B cell (primary cell): ENCODE results near the gene SH3YL1. TPM values are rescaled to one million over a fixed set of nuclear protein-coding genes. Genes with fewer than 3 reads are reported as not detected.

Experiments
- ATAC-seq: fragments of 200-7000 bp; cut with Tn5 transposase; one replicate; pipeline ENCODE4 v1.10.0; 2021; ENCODE audit warnings: low read depth, mild to moderate bottlenecking, moderate number of reproducible peaks, moderate library complexity
- CTCF ChIA-PET: fragments of 350-600 bp; sonication (Branson Sonifier 250); formaldehyde crosslinking; loops from one replicate; lab custom pipeline; 2021; ENCODE audit warnings: antibody characterized with exemption, inconsistent platforms; lab: Charles Lee
- POLR2A ChIA-PET: fragments of 350-600 bp; sonication (Branson Sonifier 250); formaldehyde crosslinking; loops from one replicate; lab custom pipeline; 2021; ENCODE audit warnings: antibody characterized with exemption; lab: Charles Lee
- DNase-seq: peaks from one replicate; pipeline ENCODE4 v3.0.0; 2013
- H2AFZ ChIP-seq: 2 replicates; pipeline ENCODE4 v1.6.1; 2012; ENCODE audit warnings: mild to moderate bottlenecking, low read depth, low read length; ENCODE audit not compliant: insufficient read depth, poor library complexity, severe bottlenecking
- H3K27ac ChIP-seq, 2 donors: 1 replicate in 1 of 2; 2 replicates in 1 of 2; pipeline ENCODE4 v1.5.1; 2012 to 2013; ENCODE audit warnings: low read length in 2 of 2, mild to moderate bottlenecking in 2 of 2, moderate library complexity in 1 of 2
- H3K27me3 ChIP-seq, 4 experiments: fragments of 200-600 bp in 1 of 4; sonication (generic) in 1 of 4; replicated peaks in 1 of 4; 1 replicate in 2 of 4; 2 replicates in 2 of 4; pipeline versions ENCODE4 v1.6.1 to v1.7.0; 2013 to 2016; ENCODE audit warnings: low read length in 3 of 4, mild to moderate bottlenecking in 2 of 4, mixed read lengths in 1 of 4, moderate library complexity in 1 of 4; ENCODE audit not compliant: insufficient read depth in 4 of 4, control insufficient read depth in 3 of 4; ENCODE audit errors: control extremely low read depth in 1 of 4
- H3K36me3 ChIP-seq, 2 experiments: replicated peaks in 1 of 2; 1 replicate in 1 of 2; 2 replicates in 1 of 2; pipeline versions ENCODE4 v1.6.1 to v1.7.1; 2013; ENCODE audit warnings: low read length in 1 of 2; ENCODE audit not compliant: insufficient read depth in 2 of 2, control insufficient read depth in 1 of 2; ENCODE audit errors: control extremely low read depth in 1 of 2, extremely low read depth in 1 of 2
- H3K4me1 ChIP-seq, 2 donors: fragments of 200-600 bp in 1 of 2; sonication (generic) in 1 of 2; 1 replicate in 1 of 2; 2 replicates in 1 of 2; pipeline versions ENCODE4 v1.5.1 to v1.6.1; 2013 to 2017; ENCODE audit warnings: low read length in 2 of 2; ENCODE audit not compliant: control insufficient read depth in 2 of 2, insufficient read depth in 2 of 2
- H3K4me2 ChIP-seq: replicated peaks from 2 replicates; pipeline ENCODE3; 2012; ENCODE audit warnings: mild to moderate bottlenecking, low read depth, low read length; ENCODE audit not compliant: poor library complexity, severe bottlenecking
- H3K4me3 ChIP-seq, 5 experiments: fragments of 200-600 bp in 1 of 5; sonication (generic) in 1 of 5; 1 replicate in 3 of 5; 2 replicates in 2 of 5; pipeline versions ENCODE4 v1.5.1 to v1.7.0; 2011 to 2016; ENCODE audit warnings: low read length in 4 of 5, mild to moderate bottlenecking in 4 of 5, low read depth in 2 of 5, control low read depth in 1 of 5, moderate library complexity in 1 of 5; ENCODE audit not compliant: insufficient read depth in 1 of 5; ENCODE audit errors: control extremely low read depth in 1 of 5, extremely low read depth in 1 of 5
- H3K79me2 ChIP-seq: fragments of 200-600 bp; sonication (generic); one replicate; pipeline ENCODE4 v1.6.0; 2016; ENCODE audit warnings: low read length; ENCODE audit not compliant: control insufficient read depth, insufficient read depth
- H3K9ac ChIP-seq: fragments of 200-600 bp; sonication (generic); 2 replicates; pipeline ENCODE4 v1.6.1; 2017; ENCODE audit warnings: mild to moderate bottlenecking, low read length, moderate library complexity
- H3K9me3 ChIP-seq, 3 donors: one replicate each; pipeline versions ENCODE4 v1.6.1 to v1.7.1; 2013; ENCODE audit warnings: low read length in 2 of 3; ENCODE audit not compliant: control insufficient read depth in 2 of 3, insufficient read depth in 1 of 3; ENCODE audit errors: control extremely low read depth in 1 of 3
- H4K20me1 ChIP-seq: 2 replicates; pipeline ENCODE4 v1.6.0; 2012; ENCODE audit warnings: mild to moderate bottlenecking, low read length; ENCODE audit not compliant: insufficient read depth, control insufficient read depth, poor library complexity, severe bottlenecking
- H3K27ac Mint-ChIP-seq: one replicate; pipeline ENCODE4 v1.8.0; 2021; ENCODE audit warnings: mixed read lengths
- H3K27me3 Mint-ChIP-seq: one replicate; pipeline ENCODE4 v1.8.0; 2021; ENCODE audit warnings: mixed read lengths
- H3K4me1 Mint-ChIP-seq: one replicate; pipeline ENCODE4 v1.8.0; 2021; ENCODE audit warnings: mixed read lengths
- H3K4me3 Mint-ChIP-seq: one replicate; pipeline ENCODE4 v1.8.0; 2021; ENCODE audit warnings: mixed read lengths
- H3K9me3 Mint-ChIP-seq: one replicate; pipeline ENCODE4 v1.8.0; 2022; ENCODE audit warnings: mixed read lengths; ENCODE audit not compliant: insufficient read depth
- CTCF ChIP-seq: fragments of 200-600 bp; IDR thresholded peaks from one replicate; pipeline ENCODE4 v1.8.0; 2022; ENCODE audit warnings: antibody characterized with exemption, mild to moderate bottlenecking
- EZH2 ChIP-seq: IDR thresholded peaks from 2 replicates; pipeline ENCODE4 v1.6.1; 2012; ENCODE audit warnings: borderline replicate concordance, low read depth, mild to moderate bottlenecking, moderate library complexity, low read length; ENCODE audit not compliant: insufficient read depth, poor library complexity, severe bottlenecking
- WGBS: methylation state at CpG from one replicate; pipeline ENCODE4 v1.1.5; 2013; ENCODE audit warnings: missing lambda C conversion rate; ENCODE audit not compliant: insufficient coverage; 5-methylcytosine and 5-hydroxymethylcytosine counted together
- intact Hi-C: fragments of 100-400 bp; cut with micrococcal nuclease; formaldehyde crosslinking; loops from one replicate; pipeline ENCODE4 v1.10.0; 2022
- polyA plus RNA-seq: library from polyadenylated mRNA; depleted of rRNA; stranded (reverse); fragments of >200 nt; gene quantifications from 2 replicates; pipeline ENCODE4 v1.2.3, GENCODE V29; 2012
- total RNA-seq, 2 donors: library from RNA; stranded (reverse); fragments of 120-200 nt in 1 of 2; gene quantifications; 1 replicate in 1 of 2; 2 replicates in 1 of 2; pipeline versions ENCODE4 v1.2.3 to v1.2.4, GENCODE V29; 2013 to 2022

Gene SH3YL1
- total and polyA plus RNA-seq, 2 donors (not counting 1 experiment from before 2014, with no cell fraction given): 33.2 to 48.4 TPM

- Mint-ChIP-seq H3K27me3 (peaks cover 3% of the 10 kb centered on the region), H3K4me1 (peaks cover 7% of the 10 kb centered on the region), H3K27ac (no peak overlapping the region), H3K9me3 (no peaks in the 10 kb centered on the region), H3K4me3 (no peak overlapping the region)
- no peaks in the 10 kb centered on the region for H4K20me1 ChIP-seq
- TF ChIP-seq CTCF (no peak), EZH2 (no peak)
- H3K27ac ChIP-seq: no peak overlapping the region
- H3K4me2 ChIP-seq: no peak overlapping the region
- no peak overlapping the region for H3K4me3 ChIP-seq
- intact Hi-C loops: no loop called here
- no peaks in the 10 kb centered on the region for H3K27me3 ChIP-seq
- no peaks in the 10 kb centered on the region for H3K4me1 ChIP-seq
- no peaks in the 10 kb centered on the region for H3K36me3 ChIP-seq
- peaks cover 0 to 4% (median 0%) of the 10 kb centered on the region in 3 donors for H3K9me3 ChIP-seq
- H3K9ac ChIP-seq: no peak overlapping the region
- DNase-seq: no peak
- no peak for ATAC-seq
- H2AFZ ChIP-seq: no peak overlapping the region
- ChIA-PET CTCF (no interaction called here), POLR2A (no interaction called here)
- WGBS: 73% methylated on average over 8 of the region's 13 CpGs
- no peaks in the 10 kb centered on the region for H3K79me2 ChIP-seq
Observed at GRCh38 chr2:309148-309953, 45.5 kb upstream of the SH3YL1 start.

- DNase-seq (no peak), ATAC-seq (no peak)
- TF ChIP-seq EZH2 (no peak), CTCF (no peak)
- Histone ChIP-seq H3K9me3 (peaks cover 0 to 3% (median 3%) of the 10 kb centered on the region in 3 donors), H4K20me1 (no peaks in the 10 kb centered on the region), H3K4me2 (no peak overlapping the region), H2AFZ (no peak overlapping the region), H3K36me3 (no peaks in the 10 kb centered on the region), H3K27me3 (no peaks in the 10 kb centered on the region), H3K4me3 (no peak overlapping the region), H3K27ac (no peak overlapping the region), H3K9ac (no peak overlapping the region), H3K4me1 (no peaks in the 10 kb centered on the region), H3K79me2 (no peaks in the 10 kb centered on the region)
- Mint-ChIP-seq H3K27me3 (peaks cover 3% of the 10 kb centered on the region), H3K27ac (no peak overlapping the region), H3K4me1 (peaks cover 7% of the 10 kb centered on the region), H3K9me3 (peaks cover 7% of the 10 kb centered on the region), H3K4me3 (no peak overlapping the region)
- POLR2A ChIA-PET: no interaction called here
- 95% methylated on average over 8 of the region's 9 CpGs for WGBS
- CTCF ChIA-PET: no interaction called here
- intact Hi-C loops: no loop called here
Observed at GRCh38 chr2:305366-305765, 41.5 kb upstream of the SH3YL1 start.
